ENCODE results near the gene CNEP1R1. TPM values are rescaled to one million over a fixed set of nuclear protein-coding genes. Genes with fewer than 3 reads are reported as not detected.

CNEP1R1 gene
- total RNA-seq, 1 donor from 2014 or later: 20.6 TPM

- no peak for DNase-seq (ENCODE audit: low read depth, low spot score)
- TF ChIP-seq CTCF (conservative IDR thresholded peaks at IDR 0.05): no peak
- no peak overlapping the region for H3K27ac Mint-ChIP-seq (ENCODE audit: unreplicated experiment)
- peaks cover 3% of the 10 kb centered on the region for H3K36me3 Mint-ChIP-seq (ENCODE audit: low read depth)
- no peaks in the 10 kb centered on the region for H3K27me3 Mint-ChIP-seq (ENCODE audit: low read depth)
- H3K4me3 Mint-ChIP-seq: peak overlapping the region; percentile 34
- H3K4me1 Mint-ChIP-seq: peaks cover 33% of the 10 kb centered on the region
- no peaks in the 10 kb centered on the region for H3K9me3 Mint-ChIP-seq
These were observed 2.8 kb downstream of the CNEP1R1 start for GRCh38 chr16:50027829-50028228.

GRCh38 chr16:50035468-50035992 is 10.5 kb downstream of the CNEP1R1 start:
- DNase-seq (ENCODE audit: low read depth, low spot score): no peak
- Mint-ChIP-seq H3K36me3 (ENCODE audit: low read depth) (peaks cover 6% of the 10 kb centered on the region), H3K27ac (ENCODE audit: unreplicated experiment) (no peak overlapping the region), H3K4me1 (peaks cover 4% of the 10 kb centered on the region), H3K9me3 (no peaks in the 10 kb centered on the region), H3K27me3 (ENCODE audit: low read depth) (no peaks in the 10 kb centered on the region), H3K4me3 (no peak overlapping the region)
- no peak for TF ChIP-seq CTCF (conservative IDR thresholded peaks at IDR 0.05)

GRCh38 chr16:50036426-50036825 is 11.4 kb downstream of the CNEP1R1 start:
- no peaks in the 10 kb centered on the region for H3K27me3 Mint-ChIP-seq (ENCODE audit: low read depth)
- no peaks in the 10 kb centered on the region for H3K9me3 Mint-ChIP-seq
- DNase-seq (ENCODE audit: low read depth, low spot score): no peak
- peaks cover 4% of the 10 kb centered on the region for H3K4me1 Mint-ChIP-seq
- H3K27ac Mint-ChIP-seq (ENCODE audit: unreplicated experiment): no peak overlapping the region
- no peak overlapping the region for H3K4me3 Mint-ChIP-seq
- TF ChIP-seq CTCF (conservative IDR thresholded peaks at IDR 0.05): no peak
- H3K36me3 Mint-ChIP-seq (ENCODE audit: low read depth): peaks cover 6% of the 10 kb centered on the region

GRCh38 chr16:50037662-50038220 is 12.7 kb downstream of the CNEP1R1 start:
- Mint-ChIP-seq H3K27ac (ENCODE audit: unreplicated experiment) (no peak overlapping the region), H3K36me3 (ENCODE audit: low read depth) (peaks cover 3% of the 10 kb centered on the region), H3K4me3 (no peak overlapping the region), H3K4me1 (peaks cover 4% of the 10 kb centered on the region), H3K9me3 (no peaks in the 10 kb centered on the region), H3K27me3 (ENCODE audit: low read depth) (peaks cover under 1% of the 10 kb centered on the region)
- no peak for DNase-seq (ENCODE audit: low read depth, low spot score)
- no peak for TF ChIP-seq CTCF (conservative IDR thresholded peaks at IDR 0.05)

- DNase-seq (ENCODE audit: low read depth, low spot score): no peak
- Mint-ChIP-seq H3K9me3 (no peaks in the 10 kb centered on the region), H3K4me3 (no peak overlapping the region), H3K27ac (ENCODE audit: unreplicated experiment) (no peak overlapping the region), H3K36me3 (ENCODE audit: low read depth) (peaks cover 3% of the 10 kb centered on the region), H3K27me3 (ENCODE audit: low read depth) (peaks cover 5% of the 10 kb centered on the region), H3K4me1 (peaks cover 4% of the 10 kb centered on the region)
- no peak for TF ChIP-seq CTCF (conservative IDR thresholded peaks at IDR 0.05)
These were observed 13.3 kb downstream of the CNEP1R1 start for GRCh38 chr16:50038286-50038685.

Measured in neural crest cell (in vitro differentiated cells).